ENCODE measurements around the gene AFF3.

The AFF3 gene

GRCh38 chr2:99940963-99941362 is 201.4 kb downstream of the AFF3 start:
- Histone ChIP-seq H2AFZ (ENCODE audit: low read depth, low read length) (no peak overlapping the region), H4K20me1 (ENCODE audit: insufficient read depth, low read length) (peaks cover 12% of the 10 kb centered on the region), H3K9me3 (ENCODE audit: insufficient read depth, low read length) (no peaks in the 10 kb centered on the region), H3K27me3 (ENCODE audit: low read depth, low read length) (no peaks in the 10 kb centered on the region), H3K4me3 (ENCODE audit: low read length) (no peak overlapping the region), H3K4me2 (ENCODE audit: low read length) (no peak overlapping the region), H3K36me3 (replicated peaks; ENCODE audit: low read depth, low read length) (peaks cover 18% of the 10 kb centered on the region), H3K9ac (ENCODE audit: low read length) (no peak overlapping the region), H3K27ac (ENCODE audit: low read length) (no peak overlapping the region), H3K79me2 (ENCODE audit: low read length) (no peaks in the 10 kb centered on the region), H3K4me1 (ENCODE audit: low read length) (no peaks in the 10 kb centered on the region)
- no peak for TF ChIP-seq EZH2phosphoT487 (IDR thresholded peaks at IDR 0.05; ENCODE audit: low read depth)
- TF ChIP-seq CTCF (IDR thresholded peaks at IDR 0.05; ENCODE audit: low read depth, low read length), result no peak

DNA sequence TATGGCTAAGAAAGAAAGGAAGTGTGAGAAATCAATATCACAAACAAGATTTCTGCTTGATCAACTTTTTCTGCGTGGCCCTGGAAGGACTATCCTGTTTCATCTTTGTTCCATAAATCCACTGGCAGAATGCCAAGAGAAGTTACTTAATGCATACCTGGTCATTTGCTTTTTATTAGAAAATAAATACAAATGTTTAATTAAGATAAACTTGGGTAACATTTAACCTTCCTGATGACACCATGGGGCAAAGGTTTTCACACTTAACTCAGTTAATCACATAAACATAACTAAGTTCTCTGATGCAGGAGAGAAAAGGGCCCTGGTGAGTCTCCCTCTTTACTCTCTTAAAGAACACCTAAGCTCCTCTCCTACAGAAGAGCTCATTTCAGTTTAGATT is 203.3 kb downstream of the AFF3 start:
- Histone ChIP-seq H3K9me3 (ENCODE audit: insufficient read depth, low read length) (no peaks in the 10 kb centered on the region), H3K27me3 (ENCODE audit: low read depth, low read length) (no peaks in the 10 kb centered on the region), H3K9ac (ENCODE audit: low read length) (no peak overlapping the region), H3K4me2 (ENCODE audit: low read length) (no peak overlapping the region), H2AFZ (ENCODE audit: low read depth, low read length) (no peak overlapping the region), H3K79me2 (ENCODE audit: low read length) (no peaks in the 10 kb centered on the region), H3K27ac (ENCODE audit: low read length) (no peak overlapping the region), H4K20me1 (ENCODE audit: insufficient read depth, low read length) (peaks cover 15% of the 10 kb centered on the region), H3K4me1 (ENCODE audit: low read length) (no peaks in the 10 kb centered on the region), H3K36me3 (replicated peaks; ENCODE audit: low read depth, low read length) (peaks cover 22% of the 10 kb centered on the region), H3K4me3 (ENCODE audit: low read length) (no peak overlapping the region)
- no peak for TF ChIP-seq CTCF (IDR thresholded peaks at IDR 0.05; ENCODE audit: low read depth, low read length)
- TF ChIP-seq EZH2phosphoT487 (IDR thresholded peaks at IDR 0.05; ENCODE audit: low read depth), result no peak

DNA sequence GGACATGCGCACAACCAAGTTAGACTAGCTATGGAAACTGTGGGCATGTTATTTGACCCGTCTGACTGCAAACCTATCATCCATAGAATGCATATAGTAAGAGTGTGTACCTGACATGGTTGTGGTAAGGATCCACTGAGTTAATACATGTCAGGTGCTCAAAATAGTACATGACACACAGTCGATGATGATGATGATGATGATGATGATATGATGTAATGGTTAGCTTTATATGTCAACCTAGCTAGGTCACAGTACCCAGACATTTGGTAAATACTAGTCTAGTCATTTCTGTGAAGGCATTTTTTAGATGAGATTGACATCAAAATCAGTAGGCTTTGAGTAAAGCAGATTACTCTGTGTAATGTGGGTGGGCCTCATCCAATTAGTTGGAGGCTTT is 204.1 kb downstream of the AFF3 start:
- peaks cover 28% of the 10 kb centered on the region for H3K36me3 ChIP-seq (replicated peaks; ENCODE audit: low read depth, low read length)
- no peak overlapping the region for H2AFZ ChIP-seq (ENCODE audit: low read depth, low read length)
- no peaks in the 10 kb centered on the region for H3K9me3 ChIP-seq (ENCODE audit: insufficient read depth, low read length)
- H3K4me2 ChIP-seq (ENCODE audit: low read length), result no peak overlapping the region
- H3K27me3 ChIP-seq (ENCODE audit: low read depth, low read length), result no peaks in the 10 kb centered on the region
- peaks cover 15% of the 10 kb centered on the region for H4K20me1 ChIP-seq (ENCODE audit: insufficient read depth, low read length)
- H3K9ac ChIP-seq (ENCODE audit: low read length), result no peak overlapping the region
- no peak overlapping the region for H3K27ac ChIP-seq (ENCODE audit: low read length)
- TF ChIP-seq EZH2phosphoT487 (IDR thresholded peaks at IDR 0.05; ENCODE audit: low read depth) (no peak), CTCF (IDR thresholded peaks at IDR 0.05; ENCODE audit: low read depth, low read length) (no peak)
- no peak overlapping the region for H3K4me3 ChIP-seq (ENCODE audit: low read length)
- no peaks in the 10 kb centered on the region for H3K4me1 ChIP-seq (ENCODE audit: low read length)
- no peaks in the 10 kb centered on the region for H3K79me2 ChIP-seq (ENCODE audit: low read length)

- Histone ChIP-seq H3K27me3 (ENCODE audit: low read depth, low read length) (no peaks in the 10 kb centered on the region), H3K9ac (ENCODE audit: low read length) (no peak overlapping the region), H3K79me2 (ENCODE audit: low read length) (no peaks in the 10 kb centered on the region), H3K4me3 (ENCODE audit: low read length) (no peak overlapping the region), H3K9me3 (ENCODE audit: insufficient read depth, low read length) (no peaks in the 10 kb centered on the region), H2AFZ (ENCODE audit: low read depth, low read length) (no peak overlapping the region), H3K36me3 (replicated peaks; ENCODE audit: low read depth, low read length) (peaks cover 28% of the 10 kb centered on the region), H3K4me2 (ENCODE audit: low read length) (no peak overlapping the region), H4K20me1 (ENCODE audit: insufficient read depth, low read length) (peaks cover 3% of the 10 kb centered on the region), H3K4me1 (ENCODE audit: low read length) (no peaks in the 10 kb centered on the region), H3K27ac (ENCODE audit: low read length) (no peak overlapping the region)
- TF ChIP-seq CTCF (IDR thresholded peaks at IDR 0.05; ENCODE audit: low read depth, low read length), result no peak
- TF ChIP-seq EZH2phosphoT487 (IDR thresholded peaks at IDR 0.05; ENCODE audit: low read depth), result no peak
Observed at GRCh38 chr2:99936065-99936464, 206.3 kb downstream of the AFF3 start.
